ENCODE data around the gene SREBF2. TPM values are rescaled to one million over a fixed set of nuclear protein-coding genes. Genes with fewer than 3 reads are reported as not detected.

SREBF2 gene
- total and polyA plus RNA-seq, 2 donors (not counting 3 experiments of a cell fraction or from before 2014, with no cell fraction given) = 101 to 136 TPM

DNA sequence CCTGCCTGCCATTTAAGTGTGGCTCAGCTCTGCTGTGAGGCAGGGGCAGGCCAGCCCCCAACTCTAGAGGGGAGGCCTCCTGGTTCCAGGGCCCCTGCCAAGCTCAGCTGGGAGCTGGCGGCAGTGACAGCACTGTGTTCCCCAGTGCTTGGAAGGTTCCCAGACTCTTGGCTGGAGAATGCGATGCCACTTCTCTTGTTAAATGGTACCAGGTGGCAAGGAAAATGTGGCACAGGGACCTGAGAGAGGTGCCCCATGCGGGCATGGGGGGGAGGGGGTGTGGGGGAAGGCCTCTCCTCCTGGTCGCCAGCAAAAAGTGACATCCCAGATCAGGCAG is 102.1 kb downstream of the SREBF2 start:
- POLR2A ChIA-PET = no interaction called here
- FAIRE-seq = no peak
- no TSS peak for BruUV-seq (replicated peaks)
- Histone ChIP-seq H3K9me1 (replicated peaks; ENCODE audit: control insufficient read depth, extremely low read depth, insufficient read depth, low read length) (no peaks in the 10 kb centered on the region), H3K4me1 (ENCODE audit: control insufficient read depth, extremely low read depth, insufficient read depth, low read length) (no peaks in the 10 kb centered on the region), H3K9me3 (replicated peaks; ENCODE audit: control insufficient read depth, insufficient read depth, low read length) (no peaks in the 10 kb centered on the region), H3K4me3 (replicated peaks in 1 of 3; ENCODE audit: insufficient read depth in 1 of 3, low read depth in 1 of 3, low read length in 3 of 3) (no peak overlapping the region), H4K20me1 (replicated peaks; ENCODE audit: control insufficient read depth, extremely low read depth, insufficient read depth, low read length) (no peaks in the 10 kb centered on the region), H3K4me2 (ENCODE audit: insufficient read depth, low read length) (no peak overlapping the region), H3K9ac (replicated peaks; ENCODE audit: extremely low read depth, insufficient read depth, low read length) (no peak overlapping the region), H3K79me2 (ENCODE audit: control insufficient read depth, insufficient read depth, low read length) (no peaks in the 10 kb centered on the region), H3K27me3 (ENCODE audit: control insufficient read depth in 2 of 2, insufficient read depth in 2 of 2, low read length in 2 of 2) (no peaks in the 10 kb centered on the region), H3K27ac (ENCODE audit: insufficient read depth, low read depth, low read length) (no peak overlapping the region), H2AFZ (ENCODE audit: low read depth, low read length) (no peak overlapping the region), H3K36me3 (ENCODE audit: control insufficient read depth in 2 of 2, extremely low read depth in 1 of 2, insufficient read depth in 2 of 2, low read length in 2 of 2) (peaks cover 0 to 2% of the 10 kb centered on the region in 2 experiments)
- intact Hi-C loops (cut with micrococcal nuclease) = no loop called here
- dilution Hi-C loops (cut with MboI; ENCODE audit: extremely low pct_ligation_motif_present, low sequenced_read_pairs) = no loop called here
- TF ChIP-seq, protein P1, sequence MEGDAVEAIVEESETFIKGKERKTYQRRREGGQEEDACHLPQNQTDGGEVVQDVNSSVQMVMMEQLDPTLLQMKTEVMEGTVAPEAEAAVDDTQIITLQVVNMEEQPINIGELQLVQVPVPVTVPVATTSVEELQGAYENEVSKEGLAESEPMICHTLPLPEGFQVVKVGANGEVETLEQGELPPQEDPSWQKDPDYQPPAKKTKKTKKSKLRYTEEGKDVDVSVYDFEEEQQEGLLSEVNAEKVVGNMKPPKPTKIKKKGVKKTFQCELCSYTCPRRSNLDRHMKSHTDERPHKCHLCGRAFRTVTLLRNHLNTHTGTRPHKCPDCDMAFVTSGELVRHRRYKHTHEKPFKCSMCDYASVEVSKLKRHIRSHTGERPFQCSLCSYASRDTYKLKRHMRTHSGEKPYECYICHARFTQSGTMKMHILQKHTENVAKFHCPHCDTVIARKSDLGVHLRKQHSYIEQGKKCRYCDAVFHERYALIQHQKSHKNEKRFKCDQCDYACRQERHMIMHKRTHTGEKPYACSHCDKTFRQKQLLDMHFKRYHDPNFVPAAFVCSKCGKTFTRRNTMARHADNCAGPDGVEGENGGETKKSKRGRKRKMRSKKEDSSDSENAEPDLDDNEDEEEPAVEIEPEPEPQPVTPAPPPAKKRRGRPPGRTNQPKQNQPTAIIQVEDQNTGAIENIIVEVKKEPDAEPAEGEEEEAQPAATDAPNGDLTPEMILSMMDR (IDR thresholded peaks at IDR 0.05; ENCODE audit: extremely low read depth in 1 of 2, insufficient read depth in 1 of 2, low read depth in 1 of 2, low read length in 2 of 2) = no peak
- no peak for TF ChIP-seq GATA2 (IDR thresholded peaks at IDR 0.05; ENCODE audit: insufficient read depth, insufficient read length, low read depth, low read length)
- TF ChIP-seq POLR2AphosphoS5 (IDR thresholded peaks at IDR 0.05; ENCODE audit: insufficient read depth, low read depth, low read length) = no peak
- TF ChIP-seq FOS (IDR thresholded peaks at IDR 0.05; ENCODE audit: borderline replicate concordance, insufficient read depth, low read length) = no peak
- no peak for TF ChIP-seq JUN (IDR thresholded peaks at IDR 0.05; ENCODE audit: borderline replicate concordance, insufficient read depth, insufficient read length, low read depth)
- TF ChIP-seq EZH2 (IDR thresholded peaks at IDR 0.05; ENCODE audit: borderline replicate concordance, low read depth, low read length, severe bottlenecking) = no peak
- no peak for TF ChIP-seq POLR2A (IDR thresholded peaks at IDR 0.05; ENCODE audit: low read depth, low read length)
- no peak for TF ChIP-seq MAX (IDR thresholded peaks at IDR 0.05; ENCODE audit: insufficient read depth, insufficient read length)
- TF ChIP-seq MYC (IDR thresholded peaks at IDR 0.05; ENCODE audit: low read depth, low read length) = no peak
- DNase-seq (ENCODE audit: low read depth, low spot score) = no peak
- CTCF ChIA-PET = interaction anchor here (1.3 kb wide), 1 partner anchor 9 kb away, joined by 4 read pairs; no protein-coding TSS in a partner anchor

Measured in endothelial cell of umbilical vein (primary cell).